ENCODE results near the gene GPI. TPM values are rescaled to one million over a fixed set of nuclear protein-coding genes. Genes with fewer than 3 reads are reported as not detected.

The GPI gene
- total and polyA plus RNA-seq, 2 of the 8 experiments (the other 6 are each of a cell fraction or from before 2014, with no cell fraction given), result 171 to 360 TPM

- peak; percentile 88 for TF ChIP-seq ASH2L (IDR thresholded peaks at IDR 0.05; ENCODE audit: low read length)
- no peak for TF ChIP-seq HDAC6 (IDR thresholded peaks at IDR 0.05; ENCODE audit: low read depth, low read length)
- TF ChIP-seq ATF2 (IDR thresholded peaks at IDR 0.05; ENCODE audit: low read length), result no peak
- no peak; the same call in 1 of the 2 replicates for TF ChIP-seq MAX (IDR thresholded peaks at IDR 0.05)
- no peak for TF ChIP-seq SP1 (IDR thresholded peaks at IDR 0.05; ENCODE audit: low read depth, low read length)
- TF ChIP-seq SP2 (IDR thresholded peaks at IDR 0.05; ENCODE audit: low read length), result no peak
- TF ChIP-seq SRF (IDR thresholded peaks at IDR 0.05; ENCODE audit: low read depth, low read length), result no peak
- no peak for TF ChIP-seq CTCF (IDR thresholded peaks at IDR 0.05; ENCODE audit: control extremely low read depth in 1 of 3, insufficient read depth in 1 of 3, low read depth in 1 of 3, low read length in 3 of 3)
- no peak for TF ChIP-seq CREB1 (IDR thresholded peaks at IDR 0.05)
- no peak for TF ChIP-seq ZNF274 (IDR thresholded peaks at IDR 0.05; ENCODE audit: borderline replicate concordance, extremely low read depth, low read length)
- TF ChIP-seq E2F6 (IDR thresholded peaks at IDR 0.05), result no peak
- TF ChIP-seq SP4 (IDR thresholded peaks at IDR 0.05; ENCODE audit: low read length), result no peak
- TF ChIP-seq SIN3A (conservative IDR thresholded peaks at IDR 0.05 in 1 of 2, IDR thresholded peaks at IDR 0.05 in 1 of 2; ENCODE audit: low read depth in 1 of 2, low read length in 2 of 2), result no peak
- TF ChIP-seq EP300 (IDR thresholded peaks at IDR 0.05; ENCODE audit: borderline replicate concordance in 1 of 2, low read depth in 2 of 2, low read length in 2 of 2), result no peak
- no peak for TF ChIP-seq KDM1A (IDR thresholded peaks at IDR 0.05; ENCODE audit: borderline replicate concordance, low read length)
- no peak for TF ChIP-seq TEAD4 (IDR thresholded peaks at IDR 0.05; ENCODE audit: low read depth, low read length)
- TF ChIP-seq CTBP2 (IDR thresholded peaks at IDR 0.05; ENCODE audit: borderline replicate concordance, insufficient read depth, insufficient read length, low read length), result no peak
- peak; percentile 53; the same call in 1 of the 2 replicates for TF ChIP-seq TAF1 (IDR thresholded peaks at IDR 0.05; ENCODE audit: low read depth, low read length)
- no peak for TF ChIP-seq RNF2 (IDR thresholded peaks at IDR 0.05; ENCODE audit: borderline replicate concordance, low read depth, low read length, missing control alignments, poor library complexity, severe bottlenecking)
Observed at GRCh38 chr19:34364830-34365462, at the start of gene GPI (continued).
